Measurements from ENCODE around the gene LDB1. TPM values are rescaled to one million over a fixed set of nuclear protein-coding genes. Genes with fewer than 3 reads are reported as not detected.

Gene LDB1
- total and polyA plus RNA-seq, 10 of the 15 experiments (the other 5 are each of a cell fraction or from before 2014, with no cell fraction given): 1.7 to 71.5 (median 36.9) TPM

DNA sequence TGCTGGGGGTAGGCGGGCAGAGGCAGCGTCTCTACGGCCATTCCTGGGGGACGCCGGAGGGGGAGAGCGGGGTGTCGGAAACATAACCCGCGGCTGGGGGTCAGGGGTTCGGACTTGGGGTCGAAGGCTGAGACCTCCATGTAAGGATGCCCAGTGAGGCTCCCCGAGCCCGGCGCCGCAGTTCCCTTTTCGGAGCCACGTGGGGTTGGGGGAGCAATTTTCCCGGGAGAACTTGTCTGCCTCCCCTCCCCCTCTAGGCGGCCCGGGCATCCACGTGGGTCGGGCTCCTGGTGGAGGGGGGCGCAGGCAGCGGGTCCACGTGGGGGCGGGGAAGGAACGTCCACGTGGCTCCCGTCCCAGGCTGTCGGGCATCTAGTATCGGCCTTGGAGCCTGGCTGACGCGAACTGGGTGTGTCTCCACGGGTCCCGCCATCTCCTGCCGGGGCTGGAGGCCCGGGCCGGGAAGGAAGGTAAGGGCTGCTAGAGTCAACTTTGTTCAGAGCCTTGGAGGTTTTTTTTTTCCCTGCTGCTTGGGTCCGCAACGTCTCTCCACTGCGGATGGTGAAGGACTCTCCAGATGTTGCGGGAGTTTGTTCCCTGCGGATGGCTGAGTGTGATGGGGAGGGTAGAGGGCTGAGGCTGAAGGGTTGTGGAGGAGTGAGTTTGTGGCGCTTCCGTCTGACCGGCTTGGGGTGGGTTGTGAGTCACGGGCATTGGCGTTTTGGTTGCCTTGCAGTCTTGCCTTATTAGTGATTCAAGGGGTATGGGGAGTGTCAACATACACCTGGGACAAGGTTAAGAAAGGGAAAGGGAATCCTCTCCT lies 13.4 kb upstream of the LDB1 start (continued):
- TF ChIP-seq HDAC2 (IDR thresholded peaks at IDR 0.05) (no peak), MLLT1 (IDR thresholded peaks at IDR 0.05) (no peak; the same call in 1 of the 2 replicates), POLR2A (IDR thresholded peaks at IDR 0.05; ENCODE audit: low read depth, low read length) (peak; percentile 16), RFX5 (IDR thresholded peaks at IDR 0.05; ENCODE audit: low read depth, low read length) (no peak), POU2F2 (IDR thresholded peaks at IDR 0.05; ENCODE audit: borderline replicate concordance, low read depth, low read length) (no peak), EZH2 (IDR thresholded peaks at IDR 0.05; ENCODE audit: borderline replicate concordance, control insufficient read depth, low read depth, low read length) (no peak), ZNF274 (IDR thresholded peaks at IDR 0.05; ENCODE audit: insufficient read depth, insufficient read length) (no peak), MTA2 (IDR thresholded peaks at IDR 0.05; ENCODE audit: low read depth) (no peak), NR2C1 (IDR thresholded peaks at IDR 0.05) (no peak), ESRRA (IDR thresholded peaks at IDR 0.05; ENCODE audit: low read length) (no peak), YBX1 (IDR thresholded peaks at IDR 0.05) (no peak), RAD21 (IDR thresholded peaks at IDR 0.05; ENCODE audit: insufficient read depth, low read depth, low read length) (no peak), ZZZ3 (IDR thresholded peaks at IDR 0.05; ENCODE audit: control insufficient read depth, insufficient read length, low read depth) (no peak), SMAD1 (IDR thresholded peaks at IDR 0.05; ENCODE audit: low read depth, partially characterized antibody) (no peak), RCOR1 (conservative IDR thresholded peaks at IDR 0.05; ENCODE audit: low read depth, low read length) (no peak)
- TF ChIP-seq, protein P1, sequence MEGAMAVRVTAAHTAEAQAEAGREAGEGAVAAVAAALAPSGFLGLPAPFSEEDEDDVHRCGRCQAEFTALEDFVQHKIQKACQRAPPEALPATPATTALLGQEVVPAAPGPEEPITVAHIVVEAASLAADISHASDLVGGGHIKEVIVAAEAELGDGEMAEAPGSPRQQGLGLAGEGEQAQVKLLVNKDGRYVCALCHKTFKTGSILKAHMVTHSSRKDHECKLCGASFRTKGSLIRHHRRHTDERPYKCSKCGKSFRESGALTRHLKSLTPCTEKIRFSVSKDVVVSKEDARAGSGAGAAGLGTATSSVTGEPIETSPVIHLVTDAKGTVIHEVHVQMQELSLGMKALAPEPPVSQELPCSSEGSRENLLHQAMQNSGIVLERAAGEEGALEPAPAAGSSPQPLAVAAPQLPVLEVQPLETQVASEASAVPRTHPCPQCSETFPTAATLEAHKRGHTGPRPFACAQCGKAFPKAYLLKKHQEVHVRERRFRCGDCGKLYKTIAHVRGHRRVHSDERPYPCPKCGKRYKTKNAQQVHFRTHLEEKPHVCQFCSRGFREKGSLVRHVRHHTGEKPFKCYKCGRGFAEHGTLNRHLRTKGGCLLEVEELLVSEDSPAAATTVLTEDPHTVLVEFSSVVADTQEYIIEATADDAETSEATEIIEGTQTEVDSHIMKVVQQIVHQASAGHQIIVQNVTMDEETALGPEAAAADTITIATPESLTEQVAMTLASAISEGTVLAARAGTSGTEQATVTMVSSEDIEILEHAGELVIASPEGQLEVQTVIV (IDR thresholded peaks at IDR 0.05; ENCODE audit: borderline replicate concordance, partially characterized antibody): no peak
- TF ChIP-seq, protein P2, sequence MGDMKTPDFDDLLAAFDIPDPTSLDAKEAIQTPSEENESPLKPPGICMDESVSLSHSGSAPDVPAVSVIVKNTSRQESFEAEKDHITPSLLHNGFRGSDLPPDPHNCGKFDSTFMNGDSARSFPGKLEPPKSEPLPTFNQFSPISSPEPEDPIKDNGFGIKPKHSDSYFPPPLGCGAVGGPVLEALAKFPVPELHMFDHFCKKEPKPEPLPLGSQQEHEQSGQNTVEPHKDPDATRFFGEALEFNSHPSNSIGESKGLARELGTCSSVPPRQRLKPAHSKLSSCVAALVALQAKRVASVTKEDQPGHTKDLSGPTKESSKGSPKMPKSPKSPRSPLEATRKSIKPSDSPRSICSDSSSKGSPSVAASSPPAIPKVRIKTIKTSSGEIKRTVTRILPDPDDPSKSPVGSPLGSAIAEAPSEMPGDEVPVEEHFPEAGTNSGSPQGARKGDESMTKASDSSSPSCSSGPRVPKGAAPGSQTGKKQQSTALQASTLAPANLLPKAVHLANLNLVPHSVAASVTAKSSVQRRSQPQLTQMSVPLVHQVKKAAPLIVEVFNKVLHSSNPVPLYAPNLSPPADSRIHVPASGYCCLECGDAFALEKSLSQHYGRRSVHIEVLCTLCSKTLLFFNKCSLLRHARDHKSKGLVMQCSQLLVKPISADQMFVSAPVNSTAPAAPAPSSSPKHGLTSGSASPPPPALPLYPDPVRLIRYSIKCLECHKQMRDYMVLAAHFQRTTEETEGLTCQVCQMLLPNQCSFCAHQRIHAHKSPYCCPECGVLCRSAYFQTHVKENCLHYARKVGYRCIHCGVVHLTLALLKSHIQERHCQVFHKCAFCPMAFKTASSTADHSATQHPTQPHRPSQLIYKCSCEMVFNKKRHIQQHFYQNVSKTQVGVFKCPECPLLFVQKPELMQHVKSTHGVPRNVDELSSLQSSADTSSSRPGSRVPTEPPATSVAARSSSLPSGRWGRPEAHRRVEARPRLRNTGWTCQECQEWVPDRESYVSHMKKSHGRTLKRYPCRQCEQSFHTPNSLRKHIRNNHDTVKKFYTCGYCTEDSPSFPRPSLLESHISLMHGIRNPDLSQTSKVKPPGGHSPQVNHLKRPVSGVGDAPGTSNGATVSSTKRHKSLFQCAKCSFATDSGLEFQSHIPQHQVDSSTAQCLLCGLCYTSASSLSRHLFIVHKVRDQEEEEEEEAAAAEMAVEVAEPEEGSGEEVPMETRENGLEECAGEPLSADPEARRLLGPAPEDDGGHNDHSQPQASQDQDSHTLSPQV (IDR thresholded peaks at IDR 0.05): no peak
- TF ChIP-seq, protein P3, sequence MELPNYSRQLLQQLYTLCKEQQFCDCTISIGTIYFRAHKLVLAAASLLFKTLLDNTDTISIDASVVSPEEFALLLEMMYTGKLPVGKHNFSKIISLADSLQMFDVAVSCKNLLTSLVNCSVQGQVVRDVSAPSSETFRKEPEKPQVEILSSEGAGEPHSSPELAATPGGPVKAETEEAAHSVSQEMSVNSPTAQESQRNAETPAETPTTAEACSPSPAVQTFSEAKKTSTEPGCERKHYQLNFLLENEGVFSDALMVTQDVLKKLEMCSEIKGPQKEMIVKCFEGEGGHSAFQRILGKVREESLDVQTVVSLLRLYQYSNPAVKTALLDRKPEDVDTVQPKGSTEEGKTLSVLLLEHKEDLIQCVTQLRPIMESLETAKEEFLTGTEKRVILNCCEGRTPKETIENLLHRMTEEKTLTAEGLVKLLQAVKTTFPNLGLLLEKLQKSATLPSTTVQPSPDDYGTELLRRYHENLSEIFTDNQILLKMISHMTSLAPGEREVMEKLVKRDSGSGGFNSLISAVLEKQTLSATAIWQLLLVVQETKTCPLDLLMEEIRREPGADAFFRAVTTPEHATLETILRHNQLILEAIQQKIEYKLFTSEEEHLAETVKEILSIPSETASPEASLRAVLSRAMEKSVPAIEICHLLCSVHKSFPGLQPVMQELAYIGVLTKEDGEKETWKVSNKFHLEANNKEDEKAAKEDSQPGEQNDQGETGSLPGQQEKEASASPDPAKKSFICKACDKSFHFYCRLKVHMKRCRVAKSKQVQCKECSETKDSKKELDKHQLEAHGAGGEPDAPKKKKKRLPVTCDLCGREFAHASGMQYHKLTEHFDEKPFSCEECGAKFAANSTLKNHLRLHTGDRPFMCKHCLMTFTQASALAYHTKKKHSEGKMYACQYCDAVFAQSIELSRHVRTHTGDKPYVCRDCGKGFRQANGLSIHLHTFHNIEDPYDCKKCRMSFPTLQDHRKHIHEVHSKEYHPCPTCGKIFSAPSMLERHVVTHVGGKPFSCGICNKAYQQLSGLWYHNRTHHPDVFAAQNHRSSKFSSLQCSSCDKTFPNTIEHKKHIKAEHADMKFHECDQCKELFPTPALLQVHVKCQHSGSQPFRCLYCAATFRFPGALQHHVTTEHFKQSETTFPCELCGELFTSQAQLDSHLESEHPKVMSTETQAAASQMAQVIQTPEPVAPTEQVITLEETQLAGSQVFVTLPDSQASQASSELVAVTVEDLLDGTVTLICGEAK (IDR thresholded peaks at IDR 0.05; ENCODE audit: borderline replicate concordance): no peak

All from GM12878 (cell line).